ENCODE data around the gene ABCC4. TPM values are rescaled to one million over a fixed set of nuclear protein-coding genes. Genes with fewer than 3 reads are reported as not detected.

Gene ABCC4
- total RNA-seq, 2 experiments from 2014 or later: 9.6 to 11.8 TPM

DNA sequence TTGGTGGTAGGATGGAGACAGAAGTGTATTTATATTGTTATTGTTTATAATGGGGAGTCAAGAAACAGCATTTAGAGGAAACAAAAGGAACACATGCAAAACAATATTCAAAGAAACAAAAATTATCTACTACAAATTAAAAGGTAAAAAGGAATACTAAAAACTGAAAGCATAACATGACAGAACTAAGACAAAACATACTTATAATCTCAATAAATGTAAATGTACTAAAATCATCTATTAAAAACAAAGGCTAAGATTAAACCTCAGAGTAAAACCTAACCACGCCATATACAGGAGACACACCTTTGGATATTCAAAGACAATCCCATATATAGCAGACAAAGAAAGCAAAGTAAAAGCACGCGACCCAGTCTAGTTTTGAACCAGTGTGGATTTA is 273.6 kb downstream of the ABCC4 start:
- Mint-ChIP-seq H3K36me3 (ENCODE audit: low read depth) (peaks cover 28% of the 10 kb centered on the region), H3K27ac (no peak overlapping the region), H3K9me3 (peaks cover 6% of the 10 kb centered on the region), H3K4me1 (ENCODE audit: low read depth) (peaks cover 2% of the 10 kb centered on the region), H3K4me3 (no peak overlapping the region), H3K27me3 (no peaks in the 10 kb centered on the region)
- ATAC-seq (no peak), DNase-seq (no peak)
- ChIA-PET CTCF (no interaction called here), POLR2A (no interaction called here)
- TF ChIP-seq, protein P1, sequence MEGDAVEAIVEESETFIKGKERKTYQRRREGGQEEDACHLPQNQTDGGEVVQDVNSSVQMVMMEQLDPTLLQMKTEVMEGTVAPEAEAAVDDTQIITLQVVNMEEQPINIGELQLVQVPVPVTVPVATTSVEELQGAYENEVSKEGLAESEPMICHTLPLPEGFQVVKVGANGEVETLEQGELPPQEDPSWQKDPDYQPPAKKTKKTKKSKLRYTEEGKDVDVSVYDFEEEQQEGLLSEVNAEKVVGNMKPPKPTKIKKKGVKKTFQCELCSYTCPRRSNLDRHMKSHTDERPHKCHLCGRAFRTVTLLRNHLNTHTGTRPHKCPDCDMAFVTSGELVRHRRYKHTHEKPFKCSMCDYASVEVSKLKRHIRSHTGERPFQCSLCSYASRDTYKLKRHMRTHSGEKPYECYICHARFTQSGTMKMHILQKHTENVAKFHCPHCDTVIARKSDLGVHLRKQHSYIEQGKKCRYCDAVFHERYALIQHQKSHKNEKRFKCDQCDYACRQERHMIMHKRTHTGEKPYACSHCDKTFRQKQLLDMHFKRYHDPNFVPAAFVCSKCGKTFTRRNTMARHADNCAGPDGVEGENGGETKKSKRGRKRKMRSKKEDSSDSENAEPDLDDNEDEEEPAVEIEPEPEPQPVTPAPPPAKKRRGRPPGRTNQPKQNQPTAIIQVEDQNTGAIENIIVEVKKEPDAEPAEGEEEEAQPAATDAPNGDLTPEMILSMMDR (IDR thresholded peaks at IDR 0.05): no peak
- intact Hi-C loops (cut with micrococcal nuclease): no loop called here

DNA sequence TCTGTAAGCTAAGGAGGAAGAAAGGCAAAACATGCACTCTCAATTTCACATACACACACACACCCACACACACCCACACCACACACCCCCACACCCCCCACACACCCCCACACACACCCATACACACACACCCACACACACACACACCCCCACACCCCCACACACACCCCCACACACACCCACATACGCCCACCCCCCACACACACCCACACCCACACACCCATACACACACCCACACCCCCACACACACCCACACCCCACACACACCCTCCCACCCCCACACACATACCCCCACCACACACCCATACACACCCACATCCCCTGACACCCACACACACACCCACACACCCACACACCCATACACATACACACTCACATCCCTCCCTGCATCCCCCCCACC is 276.1 kb downstream of the ABCC4 start:
- Mint-ChIP-seq H3K36me3 (ENCODE audit: low read depth) (peaks cover 34% of the 10 kb centered on the region), H3K9me3 (peaks cover 6% of the 10 kb centered on the region), H3K4me1 (ENCODE audit: low read depth) (peaks cover 2% of the 10 kb centered on the region), H3K4me3 (no peak overlapping the region), H3K27ac (no peak overlapping the region), H3K27me3 (no peaks in the 10 kb centered on the region)
- POLR2A ChIA-PET: no interaction called here
- intact Hi-C loops (cut with micrococcal nuclease): no loop called here
- DNase-seq (no peak), ATAC-seq (no peak)
- CTCF ChIA-PET: no interaction called here
- TF ChIP-seq, protein P1 (IDR thresholded peaks at IDR 0.05): no peak

DNA sequence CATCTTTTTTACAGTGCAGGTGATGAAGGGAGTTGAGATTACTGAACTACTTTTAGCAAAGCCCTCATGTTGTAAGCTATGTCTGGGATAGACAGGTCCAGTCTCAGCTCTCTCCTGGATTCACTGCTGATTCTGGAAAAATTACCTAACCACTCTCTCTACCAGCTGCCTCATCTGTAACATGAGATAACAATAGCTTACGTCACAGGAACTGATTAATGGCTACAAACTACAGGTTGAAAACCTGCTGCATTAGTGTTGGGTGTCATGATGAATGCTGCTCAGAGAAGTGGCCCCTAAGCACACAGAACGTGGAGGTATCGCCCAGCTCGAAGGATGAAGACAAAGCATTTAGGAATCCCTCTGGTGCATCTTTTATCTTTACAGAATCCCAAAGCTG is 277.8 kb downstream of the ABCC4 start:
- Mint-ChIP-seq H3K4me1 (ENCODE audit: low read depth) (peaks cover 2% of the 10 kb centered on the region), H3K36me3 (ENCODE audit: low read depth) (peaks cover 37% of the 10 kb centered on the region), H3K27me3 (no peaks in the 10 kb centered on the region), H3K9me3 (peaks cover 5% of the 10 kb centered on the region), H3K4me3 (no peak overlapping the region), H3K27ac (no peak overlapping the region)
- TF ChIP-seq, protein P1 (IDR thresholded peaks at IDR 0.05): no peak
- POLR2A ChIA-PET: no interaction called here
- CTCF ChIA-PET: no interaction called here
- ATAC-seq (no peak), DNase-seq (no peak)
- intact Hi-C loops (cut with micrococcal nuclease): no loop called here

DNA sequence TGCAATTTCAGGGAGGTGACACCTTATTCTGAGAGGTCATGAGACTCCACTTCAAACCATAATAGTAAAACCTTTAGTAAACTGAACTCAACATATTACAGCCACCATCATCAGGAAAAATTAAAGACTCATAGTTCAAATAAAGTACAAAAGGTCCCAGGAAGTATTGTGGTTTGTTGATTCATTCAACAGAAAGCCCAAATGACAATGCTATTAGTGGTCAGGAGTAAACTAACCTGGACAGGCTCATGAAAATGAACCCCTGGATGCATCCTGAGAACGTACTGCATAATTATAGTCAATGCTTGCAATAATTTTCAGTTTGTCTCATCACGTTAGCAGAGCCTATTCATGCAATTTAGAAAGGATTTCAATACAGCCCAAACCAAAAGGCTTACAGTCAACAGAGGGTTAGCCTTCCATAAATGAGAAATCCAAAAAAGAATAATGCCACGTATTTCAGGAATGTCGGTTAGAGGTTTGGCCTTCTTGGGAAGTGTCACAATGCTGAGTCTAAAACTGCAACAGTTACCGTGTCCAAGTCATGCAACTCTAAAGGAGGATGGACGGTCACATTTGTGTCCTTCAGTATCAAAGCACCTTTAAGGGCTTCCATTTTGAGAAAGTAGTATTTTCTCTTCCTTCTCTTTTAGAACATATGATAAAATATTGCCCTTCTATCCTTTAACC is 280.8 kb downstream of the ABCC4 start:
- Mint-ChIP-seq H3K9me3 (no peaks in the 10 kb centered on the region), H3K4me1 (ENCODE audit: low read depth) (no peaks in the 10 kb centered on the region), H3K27me3 (no peaks in the 10 kb centered on the region), H3K36me3 (ENCODE audit: low read depth) (peaks cover 28% of the 10 kb centered on the region), H3K4me3 (no peak overlapping the region), H3K27ac (no peak overlapping the region)
- ATAC-seq (no peak), DNase-seq (no peak)
- CTCF ChIA-PET: no interaction called here
- TF ChIP-seq, protein P1 (IDR thresholded peaks at IDR 0.05): no peak
- intact Hi-C loops (cut with micrococcal nuclease): no loop called here
- POLR2A ChIA-PET: no interaction called here

DNA sequence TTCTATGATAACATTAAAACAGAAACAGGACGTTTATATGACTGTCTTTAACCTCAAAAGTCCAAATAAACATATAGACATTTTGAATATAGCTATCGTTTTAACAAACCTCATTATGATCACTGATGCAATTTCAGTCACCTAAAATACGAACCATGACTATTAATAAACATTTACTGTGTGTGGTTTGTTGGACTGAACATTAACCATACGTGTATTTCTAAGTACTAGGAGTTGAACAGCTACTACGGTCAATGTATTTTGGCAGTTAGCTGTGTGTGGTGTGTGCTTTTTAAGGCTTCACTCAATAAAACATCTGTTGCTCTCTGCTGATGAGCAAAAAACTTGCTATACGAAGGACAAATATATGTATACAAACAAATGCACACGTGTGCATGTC is 281.4 kb downstream of the ABCC4 start:
- no peaks in the 10 kb centered on the region for H3K9me3 Mint-ChIP-seq
- DNase-seq: no peak
- POLR2A ChIA-PET: no interaction called here
- no peak overlapping the region for H3K4me3 Mint-ChIP-seq
- H3K36me3 Mint-ChIP-seq (ENCODE audit: low read depth): peaks cover 28% of the 10 kb centered on the region
- intact Hi-C loops (cut with micrococcal nuclease): no loop called here
- TF ChIP-seq, protein P1 (IDR thresholded peaks at IDR 0.05): no peak
- no peak overlapping the region for H3K27ac Mint-ChIP-seq
- no peak for ATAC-seq
- no peaks in the 10 kb centered on the region for H3K4me1 Mint-ChIP-seq (ENCODE audit: low read depth)
- CTCF ChIA-PET: no interaction called here
- H3K27me3 Mint-ChIP-seq: no peaks in the 10 kb centered on the region

Measured in activated CD8-positive, alpha-beta T cell treated with anti-CD3 and anti-CD28 coated beads for 36 hours (primary cell).